Iris pigment epithelial cell (primary cell): Measurements from ENCODE around the gene NUDT17.
A peak's percentile ranks its signal among the peaks of the same experiment; 100 is the strongest.
"Not testable (repeated sequence)": the region's sequence is repeated elsewhere in the genome, so short reads cannot be mapped to it uniquely, and the experiment has no call there.

Experiments
- DNase-seq: peaks from one replicate; pipeline ENCODE4 v3.0.0-alpha.2; 2011; ENCODE audit warnings: low read depth

Gene NUDT17

GRCh38 chr1:145845514-145846161 lies at the start of gene NUDT17:
TSS of gene NUDT17 (plus strand) at chr1:145845630. CDS start at chr1:145845641, 11 bp downstream.
- peak; percentile 69 for DNase-seq

GRCh38 chr1:145796753-145797152 lies 48.7 kb upstream of the NUDT17 start:
- DNase-seq = no peak

- no peak for DNase-seq
Measured at GRCh38 chr1:145799806-145800205, 45.6 kb upstream of the NUDT17 start.

GRCh38 chr1:145804235-145805045 lies 41.0 kb upstream of the NUDT17 start:
- DNase-seq = peak; percentile 27

GRCh38 chr1:145805057-145805456 lies 40.4 kb upstream of the NUDT17 start:
- peak; percentile 59 for DNase-seq

- no peak for DNase-seq
Measured at GRCh38 chr1:145806408-145806807, 39.0 kb upstream of the NUDT17 start.

GRCh38 chr1:145806844-145807243 lies 38.6 kb upstream of the NUDT17 start:
- DNase-seq = no peak

- DNase-seq = not testable (repeated sequence)
Measured at GRCh38 chr1:145812977-145813810, 32.2 kb upstream of the NUDT17 start.

GRCh38 chr1:145818095-145818494 lies 27.3 kb upstream of the NUDT17 start:
- DNase-seq = peak; percentile 66

GRCh38 chr1:145822779-145823331 lies 22.6 kb upstream of the NUDT17 start:
- not testable (repeated sequence) for DNase-seq

GRCh38 chr1:145823565-145824498 lies 21.6 kb upstream of the NUDT17 start, which contains the start of the genes POLR3C and RNF115:
TSS of gene POLR3C (plus strand) at chr1:145824200. CDS start at chr1:145825777, 1,577 bp downstream.
TSS of gene RNF115 (minus strand) at chr1:145824095. CDS start at chr1:145823873, 222 bp downstream.
- peak; percentile 92 for DNase-seq

GRCh38 chr1:145824499-145824842 lies 21.0 kb upstream of the NUDT17 start:
- no peak for DNase-seq

- no peak for DNase-seq
Measured at GRCh38 chr1:145826030-145826429, 19.4 kb upstream of the NUDT17 start.

- DNase-seq = no peak
Measured at GRCh38 chr1:145827966-145828365, 17.5 kb upstream of the NUDT17 start.

GRCh38 chr1:145828367-145829026 lies 16.9 kb upstream of the NUDT17 start:
- no peak for DNase-seq

- DNase-seq = not testable (repeated sequence)
Measured at GRCh38 chr1:145830810-145831209, 14.6 kb upstream of the NUDT17 start.

GRCh38 chr1:145837656-145838055 lies 7.8 kb upstream of the NUDT17 start:
- DNase-seq = no peak

GRCh38 chr1:145843031-145843430 lies 2.4 kb upstream of the NUDT17 start:
- DNase-seq = no peak

- no peak for DNase-seq
Measured at GRCh38 chr1:145845144-145845513, 301 bp upstream of the NUDT17 start.

GRCh38 chr1:145846201-145846612 lies 777 bp downstream of the NUDT17 start:
- DNase-seq = peak; percentile 45
